Choroid plexus epithelial cell (primary cell): ENCODE data around the gene ZNF175.

ENCODE experiments used
- DNase-seq: peaks from one replicate; pipeline ENCODE4 v3.0.0-alpha.2; 2010; ENCODE audit warnings: low read depth
- H3K4me3 ChIP-seq: 2 replicates; pipeline ENCODE4 v1.5.1; 2011; ENCODE audit warnings: low read depth, mild to moderate bottlenecking, control low read depth, low read length, moderate library complexity
- CTCF ChIP-seq: conservative IDR thresholded peaks from 2 replicates; pipeline ENCODE4 v1.5.1; 2011; ENCODE audit warnings: low read depth, mild to moderate bottlenecking, control low read depth, inconsistent platforms, low read length, moderate library complexity

The ZNF175 gene

GRCh38 chr19:51546107-51546649 lies 24.9 kb upstream of the ZNF175 start:
- H3K4me3 ChIP-seq = no peak overlapping the region
- no peak for TF ChIP-seq CTCF
- no peak for DNase-seq

DNA sequence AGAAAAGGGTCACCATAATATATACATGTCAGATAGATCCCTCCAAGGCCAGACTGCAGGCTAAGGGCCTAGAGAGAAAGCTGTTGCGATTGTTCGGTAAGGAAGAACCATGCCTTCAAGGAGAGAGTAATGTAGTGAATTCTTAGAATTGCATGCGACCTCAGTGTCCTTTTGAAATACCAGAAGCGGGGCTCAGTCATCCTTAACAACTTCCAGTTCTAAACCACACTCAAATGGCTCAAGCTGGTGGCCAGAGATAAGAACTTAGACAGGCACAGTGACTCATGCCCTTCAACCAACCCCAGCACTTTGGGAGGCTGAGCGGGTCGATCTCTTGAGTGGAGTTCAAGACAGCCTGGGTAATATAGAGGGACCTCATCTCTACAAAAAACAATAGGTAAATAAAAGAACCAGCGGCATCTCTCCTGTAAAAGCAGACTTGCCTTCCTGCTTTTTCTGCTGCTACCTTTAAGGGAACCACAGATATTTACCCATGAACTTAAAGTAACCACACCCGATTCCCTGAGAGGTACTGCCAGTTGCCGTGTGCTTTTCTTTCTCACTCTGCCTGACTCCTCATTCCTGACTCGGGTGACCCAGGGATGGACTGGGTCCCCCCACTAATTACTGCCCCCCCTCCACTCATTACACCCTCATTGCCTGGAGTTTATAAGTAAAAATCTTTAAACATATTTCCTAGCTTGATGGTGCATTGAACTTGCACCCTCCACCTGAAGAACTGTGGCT lies 24.3 kb upstream of the ZNF175 start:
- no peak overlapping the region for H3K4me3 ChIP-seq
- no peak for TF ChIP-seq CTCF
- DNase-seq = peak; percentile 25

DNA sequence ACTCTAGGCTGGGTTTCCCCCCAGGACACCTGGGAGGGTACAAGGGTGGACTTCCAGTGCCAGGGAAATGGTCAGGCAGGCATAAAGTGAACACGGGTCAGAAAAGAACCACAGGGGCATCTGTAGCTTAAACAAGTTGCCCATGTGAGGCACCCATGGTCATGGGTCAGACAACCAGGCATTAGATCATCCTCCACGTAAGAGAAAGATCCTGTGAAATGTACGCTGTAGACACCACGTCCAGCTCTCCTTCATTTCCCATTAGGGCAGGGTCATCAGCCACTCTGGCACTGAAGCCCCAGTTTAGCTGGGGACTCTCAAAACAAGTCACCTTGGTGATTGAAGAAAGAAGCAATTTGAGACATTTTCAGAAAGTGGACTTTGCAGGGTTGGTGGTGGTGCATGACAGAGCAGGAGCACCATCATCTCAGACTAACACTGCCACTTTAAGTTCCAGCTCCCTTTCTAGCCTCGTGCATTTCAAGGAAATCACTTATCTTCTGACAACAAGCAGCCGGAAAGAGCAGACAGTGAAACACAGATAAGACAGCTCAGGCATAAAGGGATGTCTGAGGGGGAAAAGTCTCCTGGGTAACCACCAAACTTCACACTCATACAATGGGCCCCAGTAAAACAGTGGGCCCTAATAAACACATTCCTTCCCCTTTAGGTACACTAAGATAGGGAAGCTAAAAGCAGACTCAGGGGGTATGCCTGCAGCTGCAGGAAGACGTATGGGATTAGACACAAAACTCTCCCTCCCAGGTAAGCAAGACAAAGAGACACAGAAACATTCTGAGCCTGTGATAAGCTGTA lies 23.5 kb upstream of the ZNF175 start:
- TF ChIP-seq CTCF = no peak
- H3K4me3 ChIP-seq = no peak overlapping the region
- peak; percentile 33 for DNase-seq

DNA sequence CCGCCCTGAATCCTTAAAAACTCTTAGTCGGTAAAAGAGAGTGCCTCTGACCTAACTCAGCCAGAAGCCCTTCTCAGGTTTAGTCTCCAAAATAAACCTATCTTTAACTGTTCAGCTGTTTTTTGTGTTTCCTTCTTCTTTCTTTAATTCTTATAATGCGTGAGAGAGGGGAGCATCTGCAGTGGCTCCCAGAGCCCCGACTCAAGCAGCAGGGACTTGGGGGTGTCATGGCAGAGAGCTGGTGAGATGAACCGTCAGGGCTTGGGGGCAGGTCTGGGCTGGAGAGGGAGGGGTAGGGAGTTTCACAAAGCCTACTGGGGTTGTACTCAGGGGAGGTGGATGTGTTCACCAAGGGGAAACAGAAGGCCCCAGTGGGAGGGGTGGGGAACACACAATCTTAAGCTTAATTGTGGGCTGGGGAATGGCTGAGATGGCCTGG lies 22.9 kb upstream of the ZNF175 start:
- DNase-seq = no peak
- TF ChIP-seq CTCF = no peak
- no peak overlapping the region for H3K4me3 ChIP-seq

- TF ChIP-seq CTCF = no peak
- no peak overlapping the region for H3K4me3 ChIP-seq
- no peak for DNase-seq
Observed at GRCh38 chr19:51548891-51549305, 22.2 kb upstream of the ZNF175 start.

DNA sequence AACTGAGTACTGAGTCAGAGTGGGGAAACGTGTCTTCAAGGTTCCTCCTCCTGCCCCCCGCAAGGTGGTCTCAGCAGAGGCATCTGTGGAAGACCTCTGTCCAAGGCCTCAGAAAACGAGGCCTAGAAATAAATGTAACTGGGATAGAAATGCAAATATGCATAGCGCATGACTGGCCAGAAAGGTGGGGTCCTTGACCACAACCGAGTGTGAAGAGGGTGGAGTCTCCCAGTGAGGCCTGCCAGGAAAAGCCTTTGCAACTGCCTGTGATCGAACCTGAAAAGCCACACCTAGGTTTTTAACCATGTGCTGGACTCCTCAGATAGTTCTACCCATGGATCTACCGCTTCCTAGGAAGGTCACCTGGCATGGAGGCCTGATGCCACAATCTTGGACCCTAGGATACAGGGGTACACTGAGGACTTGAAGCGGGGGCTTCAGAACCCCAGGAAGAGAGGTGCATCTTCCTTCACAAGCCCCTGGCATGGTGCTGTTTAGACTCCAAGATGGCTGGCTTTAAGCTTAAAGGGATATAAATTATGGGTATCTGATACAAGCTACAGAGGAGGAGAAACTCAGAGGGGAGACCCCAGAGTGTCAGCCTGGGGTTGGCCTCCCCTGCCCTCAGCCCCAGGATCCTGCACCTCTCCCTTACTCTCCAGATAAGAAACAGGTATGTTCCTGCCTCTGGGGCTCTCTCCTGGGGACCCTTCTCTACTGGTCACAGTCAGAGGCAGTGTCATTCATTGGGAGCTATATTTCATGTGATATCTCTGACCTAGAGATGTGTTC lies 21.4 kb upstream of the ZNF175 start:
- DNase-seq = no peak
- no peak for TF ChIP-seq CTCF
- H3K4me3 ChIP-seq = no peak overlapping the region
